ENCODE measurements around the gene HSPB1.
"Not testable (repeated sequence)": the region's sequence is repeated elsewhere in the genome, so short reads cannot be mapped to it uniquely, and the experiment has no call there.

The HSPB1 gene

DNA sequence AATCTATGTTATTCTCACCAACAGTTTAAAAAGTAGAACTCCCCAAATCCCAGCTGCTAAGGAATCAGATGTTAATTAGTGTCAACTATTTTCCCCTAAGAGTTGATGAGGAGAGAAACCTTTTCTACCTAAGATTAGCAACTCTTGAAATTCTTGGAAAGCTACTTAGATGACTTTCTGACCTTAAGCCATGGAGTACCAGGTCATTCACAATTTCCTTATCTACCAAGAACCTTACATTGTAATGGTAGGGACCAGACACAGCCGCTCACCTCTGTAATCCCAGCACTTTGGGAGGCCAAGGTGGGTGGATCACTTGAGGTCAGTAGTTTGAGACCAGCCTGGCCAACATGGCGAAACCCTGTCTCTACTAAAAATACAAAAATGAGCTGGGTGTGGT is 32.9 kb downstream of the HSPB1 start:
- DNase-seq = not testable (repeated sequence)

DNA sequence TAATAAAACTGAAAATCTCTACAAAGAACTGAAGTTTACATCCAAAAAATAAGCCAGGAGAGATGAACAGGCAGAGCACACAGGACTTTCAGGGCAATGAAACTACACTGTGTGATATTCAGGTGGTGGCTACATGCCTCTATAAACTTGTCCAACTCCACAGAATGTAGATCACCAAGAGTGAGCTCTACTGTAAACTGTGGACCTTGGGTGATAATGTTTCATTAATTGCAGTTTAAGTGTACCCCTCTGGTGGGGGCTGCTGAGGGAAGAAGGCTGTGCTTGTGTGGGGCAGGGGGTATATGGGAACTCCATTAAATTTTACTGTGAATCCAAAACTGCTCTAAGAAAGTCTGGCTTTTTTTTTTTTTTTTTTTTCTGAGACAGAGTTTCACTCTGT is 33.6 kb downstream of the HSPB1 start:
- no peak for DNase-seq

DNA sequence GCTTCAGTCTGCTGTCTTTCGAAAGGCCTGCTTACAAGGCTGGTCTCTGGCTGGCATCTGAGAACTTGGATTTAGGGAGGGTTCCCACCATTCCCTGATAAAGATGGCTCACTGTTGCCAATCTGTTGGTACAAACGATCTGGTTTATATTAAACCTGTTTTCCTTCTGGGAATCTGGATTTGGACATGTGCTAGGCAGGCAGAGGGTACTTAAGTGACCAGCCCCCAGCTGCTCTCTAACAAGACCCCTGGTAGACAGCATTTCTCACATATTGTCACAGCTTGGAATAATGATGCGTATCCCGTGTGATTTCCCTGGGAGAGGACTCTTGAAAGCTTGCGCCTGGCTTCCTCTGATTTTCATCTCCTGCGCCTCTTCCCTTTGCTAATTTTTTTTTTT is 34.7 kb downstream of the HSPB1 start:
- no peak for DNase-seq

DNA sequence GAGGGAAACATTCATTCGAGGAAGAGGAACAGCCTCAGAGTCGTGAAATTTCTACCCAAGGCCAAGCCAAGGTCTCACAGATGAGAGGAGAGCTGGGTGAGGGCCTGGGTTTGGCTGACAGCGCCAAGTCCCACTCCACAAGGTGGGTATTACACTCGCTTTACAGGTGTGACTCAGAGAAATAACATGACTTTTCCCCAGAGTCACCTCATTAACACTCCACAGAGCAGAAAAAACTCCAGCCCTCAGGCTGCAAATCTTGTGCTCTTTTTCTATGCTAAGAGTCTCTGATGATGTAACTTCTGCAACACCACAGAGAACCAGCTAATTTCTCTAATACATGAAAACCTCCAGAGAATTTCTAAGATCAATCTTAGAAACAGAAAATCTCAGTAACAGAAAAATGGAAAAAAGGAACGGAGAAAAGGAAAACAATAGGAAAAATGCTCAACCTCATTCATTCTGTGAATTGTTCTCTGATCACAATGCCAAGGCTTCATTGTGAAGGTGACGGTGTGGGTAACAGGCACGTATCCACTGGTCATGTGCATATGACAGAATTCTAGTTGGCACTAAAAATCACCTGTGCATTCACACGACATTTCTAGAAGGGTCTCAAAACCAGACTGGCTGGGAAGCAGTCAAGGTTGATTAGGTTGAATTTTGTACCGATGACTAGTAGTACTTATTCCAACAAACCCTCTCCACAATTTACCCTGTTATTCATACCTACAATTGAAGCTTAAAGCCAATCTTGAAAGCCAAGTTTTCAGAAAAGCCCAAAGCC is 36.0 kb downstream of the HSPB1 start:
- no peak for DNase-seq

DNA sequence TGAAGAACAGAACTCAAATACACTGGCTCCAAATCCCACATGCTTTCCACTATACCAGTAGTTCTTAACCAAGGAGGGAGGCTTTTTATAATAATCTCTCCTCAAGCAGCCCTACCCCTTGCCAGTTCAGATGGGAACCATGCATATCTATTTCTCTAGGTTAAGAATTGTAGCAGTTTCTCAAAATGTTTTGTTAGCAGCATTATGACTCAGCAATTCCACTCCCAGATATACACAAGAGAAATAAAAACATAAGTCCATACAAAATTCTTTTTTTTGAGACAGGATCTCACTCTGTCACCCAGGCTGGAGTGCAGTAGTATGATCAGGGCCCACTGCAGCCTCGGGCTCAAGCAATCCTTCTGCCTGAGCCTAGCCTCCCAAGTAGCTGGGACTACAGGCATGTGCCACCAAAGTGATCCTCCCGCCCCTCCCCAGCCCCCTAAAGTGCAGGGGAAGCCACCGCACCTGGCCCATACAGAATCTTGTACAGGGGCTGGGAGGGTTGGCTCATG is 38.2 kb downstream of the HSPB1 start:
- no peak for DNase-seq

DNA sequence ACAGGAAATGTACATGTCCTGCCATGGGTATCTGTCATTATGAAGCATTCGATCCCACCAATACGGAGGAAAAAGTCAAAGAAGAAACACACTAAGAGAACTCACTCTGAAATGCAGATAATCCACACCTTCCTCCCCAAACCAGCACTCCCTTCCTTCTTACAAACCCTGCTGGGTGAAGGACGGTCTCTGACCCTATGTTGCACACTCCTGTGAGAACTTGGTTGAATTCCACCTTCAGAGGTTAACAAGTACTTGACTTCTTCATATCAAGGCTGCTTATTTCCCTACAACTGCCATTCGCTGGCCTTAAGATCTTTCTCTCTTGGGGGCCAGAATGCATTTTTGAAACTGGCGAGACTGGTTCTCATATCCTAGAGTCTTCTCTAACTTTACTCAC is 39.7 kb downstream of the HSPB1 start:
- DNase-seq = no peak

DNA sequence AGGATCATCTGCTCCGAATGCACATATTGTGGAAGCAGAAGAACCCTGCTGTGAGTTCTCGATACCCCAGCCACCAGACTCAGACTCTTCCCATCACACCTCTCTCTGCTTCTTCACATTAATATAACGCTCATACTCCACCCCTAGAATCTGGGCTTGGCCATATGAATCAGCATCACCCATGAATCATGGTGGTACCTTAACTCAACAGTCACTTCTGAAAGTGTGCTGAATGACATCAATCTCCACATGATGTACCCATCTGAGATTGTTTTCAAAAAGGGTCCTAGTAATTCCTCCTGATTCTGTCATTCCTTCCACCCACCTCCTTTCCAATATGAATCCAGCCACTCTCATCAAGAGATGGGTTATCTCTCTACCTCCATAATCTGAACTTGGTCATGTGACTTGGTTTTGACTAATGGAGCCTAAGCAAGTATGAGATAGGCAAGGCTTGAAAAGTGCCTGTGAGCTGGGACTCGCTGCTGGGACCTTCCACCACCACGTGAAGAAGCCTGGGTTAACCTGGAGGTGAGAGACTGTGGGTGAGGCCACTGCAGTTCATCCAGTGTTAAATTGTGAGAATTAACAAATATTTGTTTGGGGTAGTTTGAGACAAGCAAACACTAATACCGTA is 40.9 kb downstream of the HSPB1 start:
- DNase-seq = no peak

DNA sequence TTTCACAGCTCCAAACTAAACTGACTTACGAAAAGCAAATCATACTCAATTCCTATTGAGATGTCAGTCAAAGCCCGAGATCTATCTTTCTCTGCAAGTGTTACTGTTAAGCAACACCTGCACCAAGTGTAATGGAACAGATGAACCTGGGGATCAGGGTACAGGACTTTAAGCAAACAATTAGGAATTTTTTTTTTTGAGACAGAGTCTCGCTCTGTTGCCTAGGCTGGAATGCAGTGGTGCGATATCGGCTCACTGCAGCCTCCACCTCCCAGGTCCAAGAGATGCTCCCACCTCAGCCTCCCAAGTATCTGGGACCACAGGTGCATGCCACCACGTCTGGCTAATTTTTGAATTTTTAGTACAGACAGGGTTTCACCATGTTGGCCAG is 41.5 kb downstream of the HSPB1 start:
- no peak for DNase-seq

DNA sequence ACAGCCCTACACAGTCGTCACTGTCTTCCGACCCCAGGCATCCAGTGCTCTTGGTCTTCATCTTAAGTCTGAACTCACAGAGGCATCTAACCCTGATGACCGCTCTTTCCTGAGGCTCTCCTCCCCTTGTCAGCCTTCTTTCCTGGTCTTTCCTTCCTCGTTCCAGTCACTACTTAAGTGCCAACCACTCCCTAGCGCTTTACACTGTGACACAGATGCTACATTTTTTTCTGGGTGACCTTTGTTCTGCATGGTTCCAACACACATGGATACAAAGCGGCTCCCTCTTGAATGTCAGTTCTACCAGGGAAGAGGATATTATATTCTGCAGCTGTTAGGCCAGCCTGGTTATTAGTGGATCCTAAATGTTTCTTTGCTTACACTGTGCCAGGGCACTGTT is 43.6 kb downstream of the HSPB1 start:
- DNase-seq = no peak

DNA sequence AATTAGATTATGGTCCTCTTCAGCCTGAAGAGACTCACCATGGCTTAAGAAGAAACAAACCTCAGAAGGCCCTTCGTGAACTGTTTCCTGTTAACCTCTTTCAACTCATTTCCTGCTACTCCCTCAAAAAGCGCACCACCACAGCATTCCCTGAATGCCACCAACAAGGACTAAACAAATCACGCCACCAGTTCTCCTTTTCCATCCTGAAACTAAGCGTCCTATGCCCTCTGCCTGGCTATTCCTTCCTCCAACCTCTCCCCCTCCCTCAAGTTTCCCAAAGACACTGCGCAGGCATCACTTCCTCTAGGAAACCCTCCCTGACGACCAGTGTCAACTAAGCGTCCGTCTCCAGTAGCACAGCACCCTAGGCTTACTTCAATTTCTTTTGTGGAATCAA is 44.3 kb downstream of the HSPB1 start:
- no peak for DNase-seq

DNA sequence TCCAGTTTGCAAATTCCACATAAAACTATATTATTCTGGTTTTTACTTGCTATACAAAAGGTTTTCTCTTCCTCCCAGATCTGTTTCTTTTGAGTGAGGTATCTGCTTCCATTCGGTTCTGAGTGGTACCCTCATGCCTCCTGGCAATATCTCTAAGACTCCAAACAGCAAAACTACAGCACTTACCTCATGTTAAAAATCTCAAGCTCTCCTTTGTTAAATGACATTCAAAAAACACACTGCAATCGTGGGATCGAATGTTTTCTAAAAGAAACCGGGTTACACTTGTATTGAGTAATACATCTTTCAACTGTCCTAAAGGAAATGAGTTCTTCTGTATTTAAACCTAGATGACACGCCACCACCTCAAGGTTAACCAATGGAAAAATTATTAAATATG is 45.2 kb downstream of the HSPB1 start:
- no peak for DNase-seq

DNA sequence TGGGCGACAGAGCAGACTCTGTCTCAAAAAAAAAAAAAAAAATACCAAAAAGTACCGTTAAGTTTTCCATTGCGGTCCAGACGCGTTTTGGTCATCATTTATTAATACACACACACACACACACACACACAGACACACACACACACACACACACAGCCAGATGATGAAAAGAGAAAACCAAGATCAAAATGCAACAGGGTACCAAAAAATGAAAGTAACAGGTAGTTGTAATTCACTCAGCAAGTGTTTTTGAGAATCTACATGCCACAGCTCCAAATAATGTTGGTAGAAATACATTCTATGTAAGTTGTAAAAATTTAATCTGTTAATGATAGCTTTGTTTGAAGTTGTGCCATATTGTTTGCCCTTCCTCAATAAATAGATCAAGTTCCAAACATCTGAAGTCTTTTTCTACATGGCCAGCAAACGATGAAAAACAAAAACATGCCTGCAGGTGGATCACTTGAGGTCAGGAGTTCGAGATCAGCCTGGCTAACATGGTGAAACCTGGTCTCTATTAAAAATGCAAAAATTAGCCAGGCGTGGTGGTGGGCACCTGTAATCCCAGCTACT is 46.9 kb downstream of the HSPB1 start:
- no peak for DNase-seq

DNA sequence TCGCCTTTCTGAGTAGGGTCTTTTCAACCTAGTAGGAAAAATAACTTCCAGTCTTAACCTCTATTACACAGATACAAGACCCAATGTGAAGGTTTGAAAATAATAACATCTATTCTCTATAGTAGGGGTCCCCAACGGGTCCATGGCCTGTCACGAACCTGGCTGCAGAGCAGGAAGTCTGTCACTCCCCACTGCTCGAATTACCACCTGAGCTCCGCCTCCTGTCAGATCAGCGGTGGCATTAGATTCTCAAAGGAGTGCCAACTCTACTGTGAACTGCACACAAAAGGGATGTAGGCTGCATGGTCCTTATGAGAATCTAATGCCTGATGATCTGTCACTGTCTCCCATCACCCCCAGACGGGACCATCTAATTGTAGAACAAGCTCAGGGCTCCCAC is 48.9 kb downstream of the HSPB1 start:
- no peak for DNase-seq

DNA sequence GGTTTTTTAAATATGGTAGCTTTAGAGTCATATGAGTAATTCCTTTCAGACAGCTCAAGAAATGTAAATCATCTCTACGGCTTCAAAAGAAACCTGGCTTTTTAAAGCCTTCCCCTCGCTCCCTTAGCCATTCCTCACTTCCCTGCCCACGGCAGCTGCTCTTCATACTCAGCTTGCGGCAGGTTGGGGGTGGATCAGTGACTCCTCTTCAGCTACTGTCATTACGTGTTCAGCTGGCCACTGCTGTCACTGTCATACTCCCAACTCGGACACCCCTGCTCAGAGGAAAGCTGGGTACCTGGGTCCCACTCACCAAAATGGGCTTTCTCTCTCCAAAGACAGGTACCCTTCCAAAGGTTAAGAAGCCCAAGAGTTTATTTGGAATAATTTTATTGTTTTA is 49.7 kb downstream of the HSPB1 start:
- DNase-seq = no peak

DNA sequence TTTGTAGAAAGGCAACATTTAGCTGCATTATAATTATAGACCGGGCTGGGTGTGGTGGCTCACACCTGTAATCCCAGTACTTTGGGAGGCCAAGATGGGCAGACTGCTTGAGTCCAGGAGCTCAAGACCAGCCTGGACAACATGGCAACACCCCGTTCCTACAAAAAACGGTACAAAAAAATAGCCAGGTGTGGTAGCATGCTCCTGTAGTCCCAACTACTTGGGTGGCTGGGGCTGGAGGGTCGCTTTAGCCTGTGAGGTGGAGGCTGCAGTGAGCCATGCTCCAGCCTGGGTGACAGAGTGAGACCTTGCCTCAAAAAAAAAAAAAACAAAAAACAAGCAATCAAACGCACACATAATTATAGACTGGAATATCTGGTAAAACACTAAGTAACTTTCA is 51.3 kb downstream of the HSPB1 start:
- no peak for DNase-seq

All from NCI-H2107 (cell line).